Activated CD4-positive, CD25-positive, alpha-beta regulatory T cell treated with anti-CD3 and anti-CD28 coated beads, Interleukin-2, amount 50 U/mL, for 72 hours (primary cell): ENCODE results near the gene NDUFC2.
A peak's percentile ranks its signal among the peaks of the same experiment; 100 is the strongest.
"Not testable (repeated sequence)": the region's sequence is repeated elsewhere in the genome, so short reads cannot be mapped to it uniquely, and the experiment has no call there.

ENCODE experiments used
- DNase-seq: peaks from one replicate; pipeline ENCODE4 v3.0.0; 2021

Gene NDUFC2

GRCh38 chr11:78049348-78049747, 30.3 kb downstream of the NDUFC2 start:
- no peak for DNase-seq

DNA sequence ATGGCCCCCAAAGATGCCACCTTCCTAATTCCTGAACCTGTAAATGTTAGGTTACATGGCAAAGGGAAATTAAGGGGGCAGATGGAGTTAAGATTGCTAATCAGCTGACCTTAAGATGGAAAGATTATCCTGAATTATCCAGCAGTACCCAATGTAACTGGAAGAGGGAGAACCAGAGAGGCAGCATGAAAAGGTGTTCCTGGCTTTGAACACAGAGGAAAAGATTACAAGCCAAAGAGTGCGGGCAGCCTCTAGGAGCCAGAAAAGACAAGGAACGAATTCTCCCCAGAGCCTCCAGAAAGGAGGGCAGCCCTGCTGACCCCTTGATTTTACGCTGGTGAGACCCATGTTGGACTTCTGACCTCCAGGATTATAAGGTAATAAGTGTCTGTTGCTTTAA, 31.1 kb downstream of the NDUFC2 start:
- DNase-seq, result no peak

DNA sequence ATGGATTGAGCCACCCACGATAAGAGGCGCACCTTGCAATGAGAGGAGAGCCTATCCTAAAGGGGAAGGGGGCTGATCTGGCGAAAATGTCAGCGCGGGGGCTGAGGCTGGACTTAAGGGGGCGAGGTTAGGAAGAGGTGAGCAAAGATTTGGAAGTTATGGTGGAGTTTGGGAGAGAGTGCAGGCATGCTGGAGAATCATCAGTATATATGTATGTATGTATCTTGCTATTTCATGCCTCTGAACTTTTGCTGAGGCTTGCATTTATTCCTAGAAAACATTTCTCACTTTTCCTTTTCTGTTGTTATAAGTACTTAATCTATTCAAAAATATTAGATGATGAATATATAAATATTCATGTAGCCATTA, 33.2 kb downstream of the NDUFC2 start:
- no peak for DNase-seq

DNA sequence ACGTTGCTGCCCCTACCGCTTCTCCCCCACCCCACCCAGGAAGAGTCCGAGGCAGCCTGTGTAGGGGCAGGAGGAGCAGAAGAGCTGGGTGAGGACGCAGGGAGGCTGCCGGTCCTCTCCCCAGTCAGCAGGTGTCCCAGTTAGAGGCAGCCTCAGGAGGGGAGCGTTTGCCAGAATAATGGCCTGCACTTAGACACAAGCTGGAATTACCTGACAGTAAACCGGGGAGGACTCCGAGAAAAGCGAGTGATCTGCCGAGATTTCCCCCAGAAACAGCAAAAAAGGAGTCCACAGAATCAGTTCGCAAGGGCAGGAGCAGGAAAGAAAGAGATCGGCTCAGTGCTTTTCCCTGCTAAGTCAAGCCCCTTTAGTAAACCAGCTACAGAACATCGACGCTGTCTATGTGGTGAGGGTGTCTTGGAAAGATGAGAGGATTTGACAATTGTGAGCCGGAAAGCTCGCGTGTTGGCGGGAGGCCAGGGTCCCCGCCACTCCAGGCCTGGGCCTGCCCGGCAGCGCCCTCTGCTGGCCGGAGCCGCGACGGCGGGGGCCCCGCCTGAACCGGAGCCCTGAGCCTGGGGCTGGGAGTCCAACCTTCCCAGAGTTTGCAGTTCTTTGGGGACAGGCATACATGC, 33.7 kb downstream of the NDUFC2 start:
- peak; percentile 87 for DNase-seq

GRCh38 chr11:78044706-78045105, 35.0 kb downstream of the NDUFC2 start:
- DNase-seq, result no peak

DNA sequence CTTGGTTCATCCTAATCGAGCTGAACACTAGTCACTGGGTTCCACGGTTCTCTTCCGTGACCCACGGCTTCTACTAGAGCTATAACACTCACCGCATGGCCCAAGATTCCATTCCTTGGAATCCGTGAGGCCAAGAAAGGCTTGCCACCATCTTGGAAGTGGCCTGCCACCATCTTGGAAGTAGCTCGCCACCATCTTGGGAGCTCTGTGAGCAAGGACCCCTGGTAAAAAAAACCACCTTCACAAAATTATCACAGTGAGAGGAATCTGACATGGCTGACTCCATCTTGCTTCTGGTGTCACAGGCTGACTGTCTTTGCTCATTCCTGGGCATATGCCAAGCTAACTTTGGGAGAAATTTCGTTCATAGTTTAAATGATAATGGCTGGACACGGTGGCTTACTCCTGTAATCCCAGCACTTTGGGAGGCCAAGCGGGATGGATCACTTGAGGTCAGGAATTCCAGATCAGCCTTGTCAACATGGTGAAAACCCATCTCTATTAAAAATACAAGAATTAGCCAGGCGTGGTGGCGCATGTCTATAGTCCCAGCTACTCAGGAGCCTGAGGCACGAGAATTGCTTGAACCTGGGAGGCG, 37.7 kb downstream of the NDUFC2 start:
- DNase-seq, result no peak

GRCh38 chr11:78041380-78041719, 38.3 kb downstream of the NDUFC2 start:
- DNase-seq, result not testable (repeated sequence)

- no peak for DNase-seq
These were observed 38.8 kb downstream of the NDUFC2 start for GRCh38 chr11:78040691-78041379.

DNA sequence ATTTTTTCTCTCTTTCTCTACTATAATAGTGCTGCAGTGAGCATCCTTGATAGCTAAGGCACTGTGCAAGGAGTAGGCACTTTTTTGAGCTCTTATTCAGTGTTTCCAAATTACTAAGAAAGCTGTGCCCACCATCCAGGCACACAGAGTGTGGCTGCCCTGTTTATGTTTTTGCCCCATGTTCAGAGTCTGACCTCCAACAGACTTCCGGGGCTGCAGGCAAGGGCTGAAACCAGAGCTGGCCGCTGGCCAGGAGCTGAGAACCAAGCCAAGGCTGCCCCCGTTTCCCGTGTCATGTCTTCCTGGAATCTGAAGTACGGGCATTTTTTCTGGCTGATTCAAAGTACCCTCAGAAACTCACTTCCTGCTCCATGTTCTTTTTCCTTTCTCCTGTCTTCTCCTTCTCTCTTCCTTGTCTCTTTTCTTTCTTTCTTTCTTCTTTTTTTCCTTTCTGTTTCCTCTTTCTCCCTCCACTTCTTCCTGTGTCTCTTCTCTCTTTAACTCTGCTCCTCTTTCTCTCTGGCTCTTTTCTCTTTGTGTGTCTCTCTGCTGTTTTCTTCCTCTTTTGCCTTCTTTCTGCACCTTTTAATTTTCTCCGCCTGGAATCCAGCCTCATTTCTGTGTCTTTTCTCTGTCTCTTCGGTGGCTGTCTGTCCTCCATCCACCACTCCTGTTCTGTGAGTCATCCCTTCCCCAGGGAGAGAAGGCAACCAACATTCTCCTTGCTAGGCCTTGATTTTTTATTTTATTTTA, 39.6 kb downstream of the NDUFC2 start:
- DNase-seq, result peak; percentile 54

- no peak for DNase-seq
These were observed 40.2 kb downstream of the NDUFC2 start for GRCh38 chr11:78039391-78039918.

GRCh38 chr11:78038697-78039313, 40.9 kb downstream of the NDUFC2 start:
- DNase-seq, result no peak

GRCh38 chr11:78037825-78038620, 41.6 kb downstream of the NDUFC2 start:
- no peak for DNase-seq

DNA sequence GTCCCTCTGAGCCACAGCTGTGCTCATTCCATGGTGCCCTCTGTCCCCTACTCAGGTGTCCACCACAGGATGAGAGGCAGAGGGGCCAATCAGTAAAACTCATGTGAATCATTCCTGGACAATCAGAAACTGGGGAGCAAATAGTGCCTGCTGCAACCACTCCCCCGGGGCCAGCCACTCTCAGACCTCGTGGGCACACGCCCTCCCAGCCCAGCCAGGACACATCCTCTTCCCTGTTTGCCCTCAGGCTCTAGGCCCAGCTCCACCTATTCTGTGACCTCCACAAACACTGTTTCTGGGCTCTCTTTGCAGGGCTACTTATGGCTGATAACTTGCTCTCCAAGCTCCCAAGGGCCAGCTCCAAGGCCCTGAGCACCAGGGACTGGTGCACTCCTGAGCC, 42.6 kb downstream of the NDUFC2 start:
- DNase-seq, result no peak

- DNase-seq, result no peak
These were observed 43.3 kb downstream of the NDUFC2 start for GRCh38 chr11:78036313-78036712.

- no peak for DNase-seq
These were observed 45.0 kb downstream of the NDUFC2 start for GRCh38 chr11:78034623-78035022.

- DNase-seq, result no peak
These were observed 46.6 kb downstream of the NDUFC2 start for GRCh38 chr11:78033040-78033439.

DNA sequence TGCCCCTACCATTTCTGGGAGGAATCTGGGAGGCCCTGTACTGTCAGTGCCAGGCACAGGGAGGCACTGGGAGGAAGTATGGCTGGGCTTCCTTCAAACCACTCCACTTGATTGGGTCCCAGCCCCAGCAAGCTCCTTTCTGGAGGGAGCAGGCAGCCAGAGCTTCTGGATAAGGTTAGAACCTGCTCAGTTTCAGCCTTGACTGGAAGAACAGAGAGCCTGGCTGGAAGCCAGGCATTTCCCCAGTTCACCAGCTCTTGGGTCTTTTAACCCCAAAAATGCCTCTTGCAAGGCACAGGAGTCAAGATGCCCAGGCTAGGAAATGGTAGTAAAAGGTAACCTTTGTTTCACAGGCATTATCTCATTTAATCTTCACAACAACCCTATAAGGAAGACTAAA, 47.6 kb downstream of the NDUFC2 start:
- DNase-seq, result no peak

GRCh38 chr11:78031629-78032028, 48.0 kb downstream of the NDUFC2 start:
- DNase-seq, result no peak

- DNase-seq, result no peak
These were observed 49.0 kb downstream of the NDUFC2 start for GRCh38 chr11:78030429-78031325.

- not testable (repeated sequence) for DNase-seq
These were observed 51.2 kb downstream of the NDUFC2 start for GRCh38 chr11:78028423-78028822.

- DNase-seq, result no peak
These were observed 51.9 kb downstream of the NDUFC2 start for GRCh38 chr11:78027759-78028158.
